Measurements from ENCODE around the gene SLC23A1.
A peak's percentile ranks its signal among the peaks of the same experiment; 100 is the strongest.

Gene SLC23A1

DNA sequence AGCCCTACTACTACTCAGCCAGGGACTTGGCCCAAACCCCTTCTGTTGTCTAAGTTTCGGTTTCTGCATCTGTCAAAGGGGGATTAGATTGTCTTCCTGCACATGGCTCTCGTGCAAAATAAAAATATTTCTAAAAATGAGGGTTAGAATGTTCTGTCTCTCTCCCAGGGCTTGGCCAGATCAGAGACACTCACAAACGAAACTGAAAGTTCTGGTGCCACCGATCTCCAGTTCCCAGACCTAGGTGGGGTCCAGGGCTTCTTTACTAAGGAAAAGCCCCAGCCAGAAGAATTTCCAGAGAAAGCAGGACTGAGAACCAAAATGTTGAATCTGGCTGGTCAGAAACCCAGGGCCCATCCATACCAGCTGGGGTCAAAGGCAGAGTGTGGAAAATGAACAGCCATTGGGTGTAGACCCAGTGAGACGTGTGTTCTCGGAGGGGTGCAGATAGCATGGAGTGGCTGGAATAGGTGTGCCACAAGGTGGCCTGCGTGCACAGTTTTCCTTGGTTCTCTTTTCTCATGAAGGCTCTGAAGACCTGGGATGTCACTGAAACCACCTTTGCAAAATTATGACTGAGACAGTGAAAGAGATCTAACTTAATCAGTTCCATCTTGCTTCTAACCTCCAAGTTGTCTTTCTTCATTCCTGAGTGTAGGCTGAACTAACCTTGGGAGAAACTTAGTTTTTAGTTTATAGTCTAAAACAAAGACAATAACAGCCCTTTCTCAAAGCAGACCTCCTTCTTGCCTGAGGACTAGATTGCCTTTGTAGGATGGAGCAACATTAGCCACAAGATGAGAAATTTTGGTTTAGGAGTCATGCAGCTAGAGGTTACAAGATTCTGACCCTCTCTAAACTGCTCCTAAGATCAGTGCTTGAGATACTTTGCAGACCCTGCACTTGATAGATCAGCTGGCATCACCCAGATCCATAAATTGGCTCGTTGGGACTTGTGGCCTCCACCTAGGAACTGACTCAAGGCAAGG is 2.3 kb upstream of the SLC23A1 start:
- no peak for TF ChIP-seq NFIC (IDR thresholded peaks at IDR 0.05)
- TF ChIP-seq RAD21 (IDR thresholded peaks at IDR 0.05; ENCODE audit: low read depth), result peak; percentile 40
- TF ChIP-seq USF1 (IDR thresholded peaks at IDR 0.05), result no peak

DNA sequence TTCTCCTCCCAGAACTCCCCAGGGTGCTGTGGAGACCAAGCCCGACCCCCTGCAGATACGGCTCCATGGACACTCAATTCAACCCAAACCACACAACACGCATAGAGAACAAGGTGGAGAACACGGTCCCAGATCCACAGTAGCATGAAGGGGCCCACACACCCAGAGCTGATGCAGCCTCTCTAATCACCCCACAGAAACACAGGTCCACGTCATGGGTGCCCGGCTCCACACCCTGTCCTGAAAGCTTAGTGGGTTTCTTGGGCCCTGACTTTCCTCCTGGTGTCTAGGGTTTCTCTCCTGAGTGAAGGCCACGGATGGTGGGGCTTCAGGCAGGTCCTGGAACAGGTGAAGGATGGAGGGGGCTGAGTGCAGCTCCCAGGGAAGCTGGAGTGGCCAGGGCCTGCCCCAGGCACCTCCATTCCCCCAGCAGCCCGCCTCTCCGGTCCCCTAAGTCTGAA is 1.5 kb upstream of the SLC23A1 start:
- no peak for TF ChIP-seq YY1 (IDR thresholded peaks at IDR 0.05; ENCODE audit: low read depth)
- TF ChIP-seq CREB1 (IDR thresholded peaks at IDR 0.05; ENCODE audit: low read depth), result no peak
- TF ChIP-seq TCF12 (IDR thresholded peaks at IDR 0.05; ENCODE audit: low read depth), result no peak
- no peak for TF ChIP-seq EGR1 (IDR thresholded peaks at IDR 0.05)
- TF ChIP-seq, protein P1, sequence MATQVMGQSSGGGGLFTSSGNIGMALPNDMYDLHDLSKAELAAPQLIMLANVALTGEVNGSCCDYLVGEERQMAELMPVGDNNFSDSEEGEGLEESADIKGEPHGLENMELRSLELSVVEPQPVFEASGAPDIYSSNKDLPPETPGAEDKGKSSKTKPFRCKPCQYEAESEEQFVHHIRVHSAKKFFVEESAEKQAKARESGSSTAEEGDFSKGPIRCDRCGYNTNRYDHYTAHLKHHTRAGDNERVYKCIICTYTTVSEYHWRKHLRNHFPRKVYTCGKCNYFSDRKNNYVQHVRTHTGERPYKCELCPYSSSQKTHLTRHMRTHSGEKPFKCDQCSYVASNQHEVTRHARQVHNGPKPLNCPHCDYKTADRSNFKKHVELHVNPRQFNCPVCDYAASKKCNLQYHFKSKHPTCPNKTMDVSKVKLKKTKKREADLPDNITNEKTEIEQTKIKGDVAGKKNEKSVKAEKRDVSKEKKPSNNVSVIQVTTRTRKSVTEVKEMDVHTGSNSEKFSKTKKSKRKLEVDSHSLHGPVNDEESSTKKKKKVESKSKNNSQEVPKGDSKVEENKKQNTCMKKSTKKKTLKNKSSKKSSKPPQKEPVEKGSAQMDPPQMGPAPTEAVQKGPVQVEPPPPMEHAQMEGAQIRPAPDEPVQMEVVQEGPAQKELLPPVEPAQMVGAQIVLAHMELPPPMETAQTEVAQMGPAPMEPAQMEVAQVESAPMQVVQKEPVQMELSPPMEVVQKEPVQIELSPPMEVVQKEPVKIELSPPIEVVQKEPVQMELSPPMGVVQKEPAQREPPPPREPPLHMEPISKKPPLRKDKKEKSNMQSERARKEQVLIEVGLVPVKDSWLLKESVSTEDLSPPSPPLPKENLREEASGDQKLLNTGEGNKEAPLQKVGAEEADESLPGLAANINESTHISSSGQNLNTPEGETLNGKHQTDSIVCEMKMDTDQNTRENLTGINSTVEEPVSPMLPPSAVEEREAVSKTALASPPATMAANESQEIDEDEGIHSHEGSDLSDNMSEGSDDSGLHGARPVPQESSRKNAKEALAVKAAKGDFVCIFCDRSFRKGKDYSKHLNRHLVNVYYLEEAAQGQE (IDR thresholded peaks at IDR 0.05; ENCODE audit: low read depth), result no peak
- TF ChIP-seq USF1 (IDR thresholded peaks at IDR 0.05), result no peak
- TF ChIP-seq FOXM1 (IDR thresholded peaks at IDR 0.05; ENCODE audit: borderline replicate concordance, low read depth), result no peak
- no peak for TF ChIP-seq TAF1 (IDR thresholded peaks at IDR 0.05; ENCODE audit: low read depth)
- TF ChIP-seq TEAD4 (IDR thresholded peaks at IDR 0.05), result no peak
- TF ChIP-seq RAD21 (IDR thresholded peaks at IDR 0.05; ENCODE audit: low read depth), result no peak
- no peak for TF ChIP-seq CEBPB (IDR thresholded peaks at IDR 0.05)
- no peak for TF ChIP-seq MAX (IDR thresholded peaks at IDR 0.05)
- no peak for TF ChIP-seq ZBTB7A (IDR thresholded peaks at IDR 0.05; ENCODE audit: low read depth)
- no peak for TF ChIP-seq EP300 (IDR thresholded peaks at IDR 0.05; ENCODE audit: borderline replicate concordance)
- no peak for TF ChIP-seq NFIC (IDR thresholded peaks at IDR 0.05)

- 0 out of 2 replicates have a peak, but pooled peaks have one; percentile 22 for TF ChIP-seq NFIC (IDR thresholded peaks at IDR 0.05)
- TF ChIP-seq, protein P1 (IDR thresholded peaks at IDR 0.05; ENCODE audit: low read depth), result no peak
Observed at GRCh38 chr5:139383993-139384590, 995 bp upstream of the SLC23A1 start.

DNA sequence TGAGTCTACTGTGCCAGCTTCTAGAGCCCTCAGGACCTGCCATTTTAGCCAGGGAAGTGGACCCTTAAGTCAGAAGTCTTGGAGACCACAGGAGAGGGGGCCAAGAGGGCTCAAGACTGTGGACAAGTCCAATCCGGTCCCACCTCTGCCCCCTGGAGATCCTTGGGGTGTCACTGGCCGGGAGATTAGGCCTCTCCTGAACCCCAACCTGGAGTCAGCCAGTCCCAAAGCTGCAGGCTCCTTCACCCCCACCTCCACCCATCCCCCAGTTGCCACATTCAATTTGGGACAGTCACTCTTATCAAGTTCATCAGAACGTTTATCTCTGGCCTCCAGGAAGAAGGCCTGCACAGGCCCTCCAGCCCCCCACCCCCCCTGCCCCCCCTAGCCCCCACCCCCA is 290 bp downstream of the SLC23A1 start:
- TF ChIP-seq TAF1 (IDR thresholded peaks at IDR 0.05; ENCODE audit: low read depth) (no peak), TCF12 (IDR thresholded peaks at IDR 0.05; ENCODE audit: low read depth) (no peak), CEBPB (IDR thresholded peaks at IDR 0.05) (no peak), TEAD4 (IDR thresholded peaks at IDR 0.05) (no peak), YY1 (IDR thresholded peaks at IDR 0.05; ENCODE audit: low read depth) (no peak), USF1 (IDR thresholded peaks at IDR 0.05) (no peak), FOXM1 (IDR thresholded peaks at IDR 0.05; ENCODE audit: borderline replicate concordance, low read depth) (no peak), ZBTB7A (IDR thresholded peaks at IDR 0.05; ENCODE audit: low read depth) (no peak), EP300 (IDR thresholded peaks at IDR 0.05; ENCODE audit: borderline replicate concordance) (no peak), EGR1 (IDR thresholded peaks at IDR 0.05) (no peak), MAX (IDR thresholded peaks at IDR 0.05) (no peak), CREB1 (IDR thresholded peaks at IDR 0.05; ENCODE audit: low read depth) (no peak), NFIC (IDR thresholded peaks at IDR 0.05) (no peak), RAD21 (IDR thresholded peaks at IDR 0.05; ENCODE audit: low read depth) (no peak)
- TF ChIP-seq, protein P1 (IDR thresholded peaks at IDR 0.05; ENCODE audit: low read depth), result no peak

Measured in Ishikawa (cell line).